Measurements from ENCODE around the gene DIS3L2.

DNA sequence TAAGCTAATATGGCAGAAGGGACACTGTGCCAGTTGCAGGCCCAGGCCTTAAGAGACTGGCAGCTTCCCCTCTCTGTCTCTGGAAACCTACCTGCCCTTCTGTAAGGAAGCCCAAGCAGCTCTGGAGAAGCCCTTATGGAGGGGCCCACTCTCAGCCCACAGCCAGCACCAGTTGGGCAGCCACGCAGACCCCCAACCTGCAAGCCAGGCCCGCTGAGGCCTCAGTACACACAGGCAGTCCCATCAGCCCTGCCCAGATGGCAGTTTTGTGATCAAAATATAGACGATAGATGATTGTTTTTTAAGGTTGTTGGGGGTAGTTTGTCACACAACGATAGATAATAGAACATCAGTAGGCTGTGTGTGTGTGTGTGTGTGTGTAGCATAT is 380.2 kb downstream of the DIS3L2 start:
- TF ChIP-seq, protein P1, sequence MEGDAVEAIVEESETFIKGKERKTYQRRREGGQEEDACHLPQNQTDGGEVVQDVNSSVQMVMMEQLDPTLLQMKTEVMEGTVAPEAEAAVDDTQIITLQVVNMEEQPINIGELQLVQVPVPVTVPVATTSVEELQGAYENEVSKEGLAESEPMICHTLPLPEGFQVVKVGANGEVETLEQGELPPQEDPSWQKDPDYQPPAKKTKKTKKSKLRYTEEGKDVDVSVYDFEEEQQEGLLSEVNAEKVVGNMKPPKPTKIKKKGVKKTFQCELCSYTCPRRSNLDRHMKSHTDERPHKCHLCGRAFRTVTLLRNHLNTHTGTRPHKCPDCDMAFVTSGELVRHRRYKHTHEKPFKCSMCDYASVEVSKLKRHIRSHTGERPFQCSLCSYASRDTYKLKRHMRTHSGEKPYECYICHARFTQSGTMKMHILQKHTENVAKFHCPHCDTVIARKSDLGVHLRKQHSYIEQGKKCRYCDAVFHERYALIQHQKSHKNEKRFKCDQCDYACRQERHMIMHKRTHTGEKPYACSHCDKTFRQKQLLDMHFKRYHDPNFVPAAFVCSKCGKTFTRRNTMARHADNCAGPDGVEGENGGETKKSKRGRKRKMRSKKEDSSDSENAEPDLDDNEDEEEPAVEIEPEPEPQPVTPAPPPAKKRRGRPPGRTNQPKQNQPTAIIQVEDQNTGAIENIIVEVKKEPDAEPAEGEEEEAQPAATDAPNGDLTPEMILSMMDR (conservative IDR thresholded peaks at IDR 0.05; ENCODE audit: low read length) = no peak
- no peak for TF ChIP-seq EZH2phosphoT487 (IDR thresholded peaks at IDR 0.05; ENCODE audit: borderline replicate concordance)
